Lung microvascular endothelial cell (primary cell): ENCODE results near the gene BABAM2. TPM values are rescaled to one million over a fixed set of nuclear protein-coding genes. Genes with fewer than 3 reads are reported as not detected.

Experiments
- DNase-seq, 2 donors: peaks; one replicate each; pipeline versions ENCODE4 v3.0.0 to v3.0.0-alpha.2; 2010; ENCODE audit warnings: low read depth in 2 of 2
- total RNA-seq: library from RNA; depleted of rRNA; stranded (reverse); fragments of >200 nt; gene quantifications from 2 replicates; pipeline ENCODE4 v1.2.1, GENCODE V29; 2014

BABAM2 gene
- total RNA-seq, 1 donor from 2014 or later = 14.7 TPM

- no peak for DNase-seq
These were observed 21.1 kb downstream of the BABAM2 start for GRCh38 chr2:27911458-27912210.

GRCh38 chr2:27912512-27912911, 22.0 kb downstream of the BABAM2 start:
- no peak for DNase-seq

GRCh38 chr2:27914041-27914804, 23.7 kb downstream of the BABAM2 start:
- DNase-seq = no peak

GRCh38 chr2:27914805-27915175, 24.3 kb downstream of the BABAM2 start:
- no peak for DNase-seq

- DNase-seq = no peak
These were observed 24.7 kb downstream of the BABAM2 start for GRCh38 chr2:27915191-27915590.

- DNase-seq = no peak
These were observed 25.3 kb downstream of the BABAM2 start for GRCh38 chr2:27915874-27916273.

GRCh38 chr2:27916293-27916995, 25.9 kb downstream of the BABAM2 start:
- no peak for DNase-seq

- peak; percentile 90 to 96 for DNase-seq
These were observed 29.8 kb downstream of the BABAM2 start for GRCh38 chr2:27920148-27920885.

- DNase-seq = no peak
These were observed 30.9 kb downstream of the BABAM2 start for GRCh38 chr2:27921424-27921823.

- DNase-seq = no peak
These were observed 31.5 kb downstream of the BABAM2 start for GRCh38 chr2:27921880-27922547.

- no peak for DNase-seq
These were observed 32.3 kb downstream of the BABAM2 start for GRCh38 chr2:27922842-27923241.

GRCh38 chr2:27925766-27926472, 35.4 kb downstream of the BABAM2 start:
- DNase-seq = no peak

- DNase-seq = no peak
These were observed 39.5 kb downstream of the BABAM2 start for GRCh38 chr2:27929916-27930486.

- no peak for DNase-seq
These were observed 40.9 kb downstream of the BABAM2 start for GRCh38 chr2:27931361-27931950.

- peak in 1 of 2 donors; percentile 59 for DNase-seq
These were observed 41.9 kb downstream of the BABAM2 start for GRCh38 chr2:27932396-27932795.

- DNase-seq = no peak
These were observed 44.5 kb downstream of the BABAM2 start for GRCh38 chr2:27935026-27935425.

GRCh38 chr2:27940090-27940671, 49.7 kb downstream of the BABAM2 start:
- DNase-seq = peak; percentile 37 to 89

GRCh38 chr2:27940982-27941381, 50.5 kb downstream of the BABAM2 start:
- DNase-seq = no peak
